22Rv1 (cell line): Measurements from ENCODE around the gene MRPL21.
A peak's percentile ranks its signal among the peaks of the same experiment; 100 is the strongest.

Experiments
- H3K27ac ChIP-seq: fragments of 450-650 bp; 2 replicates; pipeline ENCODE4 v1.5.1; 2017
- CTCF ChIP-seq: fragments of 450-650 bp; IDR thresholded peaks from 2 replicates; pipeline ENCODE4 v1.5.1; 2017; ENCODE audit warnings: mild to moderate bottlenecking
- ZFX ChIP-seq: fragments of 450-650 bp; IDR thresholded peaks from 2 replicates; pipeline ENCODE4 v1.6.1; 2017; ENCODE audit warnings: antibody characterized with exemption, borderline replicate concordance

The MRPL21 gene

GRCh38 chr11:68880851-68881250, 22.8 kb downstream of the MRPL21 start:
- no peak overlapping the region for H3K27ac ChIP-seq
- TF ChIP-seq CTCF (no peak), ZFX (no peak)

GRCh38 chr11:68878022-68878421, 25.6 kb downstream of the MRPL21 start:
- TF ChIP-seq CTCF (no peak), ZFX (no peak)
- H3K27ac ChIP-seq, result no peak overlapping the region

- TF ChIP-seq CTCF (no peak), ZFX (no peak)
- peak overlapping the region; percentile 45 for H3K27ac ChIP-seq
These were observed 31.2 kb downstream of the MRPL21 start for GRCh38 chr11:68872216-68873003.

GRCh38 chr11:68870470-68870869, 33.2 kb downstream of the MRPL21 start:
- TF ChIP-seq ZFX, result no peak
- no peak for TF ChIP-seq CTCF

GRCh38 chr11:68868221-68868835, 35.3 kb downstream of the MRPL21 start:
- no peak overlapping the region for H3K27ac ChIP-seq
- TF ChIP-seq CTCF, result no peak

More at GRCh38 chr11:68870470-68870869, 33.2 kb downstream of the MRPL21 start:
- H3K27ac ChIP-seq, result peak overlapping the region; percentile 23; the same call in 1 of the 2 replicates

- no peak overlapping the region for H3K27ac ChIP-seq
- TF ChIP-seq CTCF (no peak), ZFX (no peak)
These were observed 36.6 kb downstream of the MRPL21 start for GRCh38 chr11:68867066-68867465.

GRCh38 chr11:68865241-68865640, 38.4 kb downstream of the MRPL21 start:
- no peak overlapping the region for H3K27ac ChIP-seq
- TF ChIP-seq ZFX (no peak), CTCF (no peak)
